ENCODE results near the gene TBX10.
"Not testable (repeated sequence)": the region's sequence is repeated elsewhere in the genome, so short reads cannot be mapped to it uniquely, and the experiment has no call there.

Gene TBX10

DNA sequence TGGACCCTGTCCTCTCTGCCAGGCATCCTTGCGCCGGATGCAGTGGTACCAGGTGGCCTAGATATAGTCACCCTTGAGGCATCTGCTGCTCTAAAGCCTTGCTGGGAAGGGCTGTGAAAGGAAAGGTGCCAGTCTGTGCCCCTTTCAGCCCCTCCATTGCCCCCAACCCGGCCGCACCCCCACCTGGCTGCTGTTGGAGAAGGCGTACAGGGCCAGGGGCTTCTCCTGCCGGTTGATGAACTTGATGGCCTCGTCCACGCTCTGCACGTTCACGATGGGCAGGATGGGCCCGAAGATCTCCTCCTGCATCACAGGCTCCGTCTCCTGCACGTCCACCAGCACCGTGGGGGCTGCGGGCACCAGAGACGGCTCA is 24.6 kb upstream of the TBX10 start:
- DNase-seq, result no peak

GRCh38 chr11:67663532-67664212 is 24.1 kb upstream of the TBX10 start:
- DNase-seq, result no peak

DNA sequence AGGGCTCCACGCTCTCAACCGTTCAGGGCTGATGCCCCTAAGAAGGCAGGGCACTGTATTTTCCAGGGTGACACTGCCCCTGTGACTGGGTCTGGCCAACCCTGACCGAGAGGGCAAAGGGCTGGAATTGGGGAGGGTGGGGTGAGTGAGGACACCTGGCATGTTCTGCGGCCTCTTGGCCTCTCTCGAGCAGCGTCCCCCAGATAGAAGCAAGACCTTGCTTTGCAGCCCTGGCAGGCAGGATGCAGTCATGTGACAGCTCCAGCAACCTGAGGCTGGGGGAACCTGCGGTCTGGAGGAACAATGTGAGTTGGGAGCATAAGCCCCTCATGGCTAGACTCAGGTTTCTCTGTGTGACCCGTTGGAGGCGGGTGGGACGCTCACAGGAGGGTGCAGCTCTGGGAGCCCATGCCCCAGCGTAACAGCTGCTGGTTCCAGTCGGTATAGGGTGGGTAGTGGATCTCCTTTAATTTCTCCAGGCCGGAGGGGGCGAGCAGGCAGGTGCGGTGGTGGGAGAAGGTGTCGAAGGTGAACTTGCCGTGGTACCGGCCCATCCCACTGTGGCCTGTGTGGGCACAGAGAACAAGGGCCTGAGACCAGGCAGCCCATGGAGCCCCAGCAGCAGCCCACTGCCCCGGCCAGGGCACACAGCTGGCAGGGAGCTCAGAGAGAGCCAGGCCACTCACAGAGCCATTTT is 23.4 kb upstream of the TBX10 start:
- DNase-seq, result no peak

GRCh38 chr11:67662142-67662834 is 22.7 kb upstream of the TBX10 start:
- no peak for DNase-seq

GRCh38 chr11:67660752-67661151 is 21.2 kb upstream of the TBX10 start:
- not testable (repeated sequence) for DNase-seq

DNA sequence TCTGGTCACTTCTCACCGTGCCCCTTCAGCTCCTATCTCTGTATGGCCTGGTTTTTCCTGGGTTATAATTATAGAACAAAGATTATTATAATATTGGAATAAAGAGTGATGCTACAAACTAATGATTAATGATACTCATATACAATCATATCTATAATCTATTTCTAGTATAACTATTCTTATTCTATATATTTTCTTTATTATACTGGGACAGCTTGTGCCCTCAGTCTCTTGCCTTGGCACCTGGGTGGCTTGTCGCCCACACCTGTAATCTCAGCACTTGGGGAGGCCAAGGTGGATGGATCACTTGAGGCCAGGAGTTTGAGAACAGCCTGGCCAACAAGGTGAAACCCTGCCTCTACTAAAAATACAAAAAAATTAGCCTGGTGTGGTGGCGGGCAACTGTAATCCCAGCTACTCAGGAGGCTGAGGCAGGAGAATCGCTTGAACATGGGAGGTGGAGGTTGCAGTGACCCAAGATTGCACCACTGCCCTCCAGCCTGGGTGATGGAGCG is 20.1 kb upstream of the TBX10 start:
- DNase-seq, result not testable (repeated sequence)

DNA sequence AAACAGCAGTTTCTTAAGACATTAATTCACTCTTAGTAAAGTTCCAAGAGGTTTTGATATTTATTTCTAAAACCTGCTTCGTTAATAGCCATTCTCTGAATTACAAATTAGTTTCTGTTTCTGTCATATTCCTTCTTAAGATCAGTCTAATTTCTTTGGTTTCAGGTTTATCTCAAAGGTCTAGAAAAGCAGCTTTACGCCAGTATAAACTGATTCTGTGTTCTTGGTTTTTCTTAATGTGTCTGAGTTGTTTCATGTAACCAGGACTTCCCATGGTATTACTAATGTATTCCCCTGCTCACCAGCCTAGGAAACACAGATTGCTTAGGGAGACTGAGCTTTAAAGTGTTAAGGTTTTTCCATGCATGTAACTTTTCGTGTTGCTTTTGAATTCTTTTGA is 17.7 kb upstream of the TBX10 start:
- DNase-seq, result no peak

- DNase-seq, result no peak
These were observed 16.8 kb upstream of the TBX10 start for GRCh38 chr11:67656278-67656922.

DNA sequence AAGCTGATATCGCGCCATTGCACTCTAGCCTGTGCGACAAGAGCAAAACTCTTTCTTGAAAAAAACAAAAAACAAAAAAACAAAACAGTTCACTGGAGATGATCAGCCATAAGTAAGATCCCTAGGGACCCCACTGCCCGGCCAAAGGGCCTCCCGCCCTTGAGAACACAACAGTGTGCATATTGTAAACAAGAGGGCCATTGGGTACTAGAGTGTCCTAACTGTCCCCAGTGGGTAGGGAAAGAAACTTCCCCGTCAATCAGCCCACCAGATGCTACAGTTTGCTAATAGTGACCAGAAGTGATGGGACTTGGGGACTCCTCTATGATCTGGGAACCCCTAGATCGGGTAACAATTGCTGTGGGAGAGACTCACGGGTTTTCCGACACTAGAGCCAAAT is 14.7 kb upstream of the TBX10 start:
- DNase-seq, result no peak

GRCh38 chr11:67652965-67653845 is 13.6 kb upstream of the TBX10 start:
- DNase-seq, result no peak

- no peak for DNase-seq
These were observed 12.6 kb upstream of the TBX10 start for GRCh38 chr11:67651976-67652781.

DNA sequence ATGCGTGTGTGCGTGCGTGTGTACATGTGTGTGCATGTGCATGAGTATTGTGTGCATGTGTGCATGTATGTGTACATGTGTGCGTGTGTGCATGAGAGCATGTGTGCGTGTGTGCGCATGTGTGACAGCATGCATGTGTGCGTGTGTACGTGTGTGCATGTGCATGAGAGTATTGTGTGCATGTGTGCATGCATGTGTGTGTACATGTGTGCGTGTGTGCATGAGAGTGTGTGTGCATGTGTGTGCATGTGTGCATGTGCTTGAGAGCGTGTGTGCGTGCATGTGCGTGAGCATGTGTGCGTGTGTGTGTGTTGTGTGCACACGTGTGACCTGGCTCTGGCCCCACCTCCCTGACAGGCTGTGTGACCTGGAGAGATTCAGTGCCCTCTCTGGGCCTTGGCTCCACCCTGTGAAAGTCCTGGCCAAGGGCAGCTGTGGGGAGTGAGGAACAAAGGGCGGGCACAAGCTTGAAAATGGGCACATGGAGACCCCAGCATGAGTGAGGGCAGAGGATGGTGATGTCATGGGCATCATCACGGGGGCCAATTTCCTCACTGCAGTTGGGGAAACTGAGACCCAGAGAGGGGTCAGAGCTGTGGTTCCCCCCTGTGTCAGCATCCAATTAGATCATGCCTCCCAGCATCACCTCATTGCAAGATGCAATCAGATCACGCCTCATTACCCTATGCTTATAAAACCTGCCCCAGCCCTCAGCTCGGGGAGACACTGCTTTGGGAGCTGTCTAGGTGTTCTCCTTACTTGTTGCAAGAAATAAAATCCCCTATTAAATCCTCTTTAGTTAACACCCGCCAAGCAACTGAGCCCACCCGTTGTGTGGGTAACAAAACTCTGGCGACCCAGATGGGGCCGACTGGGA is 10.3 kb upstream of the TBX10 start:
- DNase-seq, result no peak

- no peak for DNase-seq
These were observed 9.4 kb upstream of the TBX10 start for GRCh38 chr11:67648796-67649613.

DNA sequence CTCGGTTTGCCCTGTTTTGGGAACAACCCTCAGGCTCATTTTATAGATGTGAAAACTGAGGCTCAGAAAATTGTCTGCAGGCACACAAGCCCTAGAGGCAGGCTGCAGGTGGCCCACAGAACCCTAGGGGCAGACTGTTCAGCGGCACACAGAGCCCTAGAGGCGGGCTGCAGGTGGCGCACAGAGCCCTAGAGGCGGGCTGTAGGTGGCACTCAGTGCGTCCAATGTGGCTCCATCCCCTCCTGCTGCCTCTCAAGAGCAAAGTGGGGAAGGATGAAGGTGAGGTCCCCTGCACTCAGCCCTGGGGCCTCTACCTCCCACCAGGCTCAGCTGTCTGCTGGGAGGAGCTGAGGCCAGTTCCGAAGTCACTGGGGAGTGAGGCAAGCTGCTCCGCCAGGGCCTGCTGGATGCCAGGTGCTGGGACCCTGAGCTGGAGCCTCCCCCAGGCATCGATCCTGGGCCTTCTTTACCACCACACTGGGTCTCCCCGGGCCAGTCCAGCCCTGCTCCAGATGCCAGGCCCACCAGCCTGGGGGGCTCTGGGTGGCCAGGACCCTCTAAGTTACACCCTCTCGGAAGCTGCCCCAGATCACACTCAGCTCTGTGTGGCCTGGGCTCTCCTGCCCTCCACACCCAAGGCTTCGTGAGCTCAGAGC is 8.7 kb upstream of the TBX10 start:
- DNase-seq, result peak; percentile 19

- DNase-seq, result no peak
These were observed 7.9 kb upstream of the TBX10 start for GRCh38 chr11:67647471-67647870.

GRCh38 chr11:67646535-67647336 is 7.2 kb upstream of the TBX10 start:
- DNase-seq, result no peak

DNA sequence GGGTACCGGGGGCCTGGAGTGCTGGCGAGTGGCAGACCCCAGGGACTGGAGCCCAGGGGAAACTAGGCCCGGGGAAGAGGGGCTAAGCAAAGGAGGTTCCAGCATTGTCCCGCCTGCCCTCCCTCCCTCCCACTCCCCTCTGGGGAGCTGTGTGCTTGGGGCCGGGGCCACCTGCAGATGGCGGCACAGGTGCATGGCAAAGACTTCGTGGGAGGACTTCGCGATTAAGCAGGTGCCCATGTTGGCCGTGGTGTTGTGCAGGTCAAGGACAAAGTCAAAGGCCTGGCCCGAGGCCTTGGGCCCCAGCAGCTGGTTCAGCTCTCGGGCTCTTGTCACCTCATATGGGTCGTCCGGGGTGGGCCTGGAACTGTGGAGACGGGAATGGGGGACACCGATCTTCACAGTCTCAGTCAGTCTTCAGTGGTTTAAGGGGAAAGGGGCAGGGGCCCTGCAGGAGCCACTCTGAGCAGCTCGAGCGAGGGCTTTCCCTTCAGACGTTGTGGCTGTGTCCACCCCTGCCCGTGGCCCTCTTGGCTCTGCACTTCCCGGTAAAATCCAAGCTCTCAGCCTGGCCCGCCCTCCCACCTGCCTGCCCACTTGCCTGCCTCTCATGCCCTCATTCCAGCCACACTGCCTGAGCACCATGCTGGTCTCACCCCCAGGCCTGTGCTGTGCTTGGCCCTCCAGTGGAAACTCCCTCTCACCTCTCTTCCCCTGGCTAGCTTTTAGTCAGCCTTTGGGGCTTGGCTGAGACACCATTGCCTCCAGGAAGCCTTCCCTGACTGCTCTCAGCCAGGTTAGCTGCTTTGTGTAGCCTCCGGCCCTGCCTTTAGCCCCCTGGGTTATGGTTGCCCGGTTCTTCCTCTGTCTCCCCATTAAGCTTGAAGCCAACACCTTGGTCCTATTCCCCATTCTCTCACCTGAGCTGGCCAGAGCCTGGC is 6.2 kb upstream of the TBX10 start:
- DNase-seq, result no peak
